Tibial artery (tissue), 4 donors: ENCODE data around the gene NUP210L.
"Not testable (repeated sequence)": the region's sequence is repeated elsewhere in the genome, so short reads cannot be mapped to it uniquely, and the experiment has no call there.

Experiments used
- DNase-seq, 2 donors: peaks; one replicate each; pipeline ENCODE4 v3.0.0-alpha.2; 2019
- H3K27ac ChIP-seq, 2 donors: fragments of 200-600 bp; sonication (generic) in 1 of 2; 1 replicate in 1 of 2; 2 replicates in 1 of 2; pipeline ENCODE4 v1.5.1; 2018 to 2019; ENCODE audit warnings: mild to moderate bottlenecking in 1 of 2
- H3K27me3 ChIP-seq, 2 donors: fragments of 200-600 bp; sonication (generic) in 1 of 2; one replicate each; pipeline versions ENCODE4 v1.5.1 to v1.6.0; 2016 to 2019
- H3K36me3 ChIP-seq, 3 donors: fragments of 200-600 bp; sonication (generic) in 2 of 3; one replicate each; pipeline ENCODE4 v1.5.1; 2016 to 2019; ENCODE audit warnings: mild to moderate bottlenecking in 2 of 3
- H3K4me1 ChIP-seq, 4 donors: fragments of 200-600 bp; sonication (generic) in 2 of 4; 1 replicate in 3 of 4; 2 replicates in 1 of 4; pipeline ENCODE4 v1.5.1; 2016 to 2019
- H3K4me3 ChIP-seq, 2 donors: fragments of 200-600 bp; sonication (generic) in 1 of 2; 1 replicate in 1 of 2; 2 replicates in 1 of 2; pipeline ENCODE4 v1.5.1; 2018 to 2019; ENCODE audit warnings: mild to moderate bottlenecking in 2 of 2
- H3K9me3 ChIP-seq, 3 donors: fragments of 200-600 bp; sonication (generic) in 1 of 3; one replicate each; pipeline ENCODE4 v1.5.1; 2016 to 2019
- intact Hi-C: fragments of 100-400 bp; cut with DNase I; formaldehyde crosslinking; loops from one replicate; pipeline ENCODE4 v1.15.0; 2023; ENCODE audit warnings: low total_unique reads
- TF ChIP-seq, protein P1 (sequence below), 2 experiments: fragments of 200-600 bp in 1 of 2; fragments of 450-650 bp in 1 of 2; IDR thresholded peaks; one replicate each; pipeline ENCODE4 v1.5.1; 2017 to 2019; ENCODE audit warnings: antibody characterized with exemption in 2 of 2, mild to moderate bottlenecking in 1 of 2, moderate library complexity in 1 of 2

Gene NUP210L

DNA sequence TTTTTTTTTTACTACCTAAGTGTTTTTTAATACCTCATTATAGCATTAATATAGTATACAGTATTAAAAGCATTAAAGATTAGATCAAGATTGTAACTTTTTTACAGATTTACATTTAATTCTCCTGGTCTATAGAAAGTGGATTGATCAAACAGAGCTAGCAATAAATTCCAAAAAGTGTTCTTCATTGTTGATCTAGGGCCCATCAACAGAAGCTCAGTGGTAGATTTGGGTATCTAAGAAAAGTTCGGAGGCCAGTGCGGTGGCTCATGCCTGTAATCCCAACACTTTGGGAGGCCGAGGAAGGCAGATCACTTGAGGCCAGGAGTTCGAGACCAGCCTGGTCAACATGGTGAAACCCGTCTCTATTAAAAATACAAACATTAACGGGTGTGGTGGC, 12.5 kb downstream of the NUP210L start:
- H3K36me3 ChIP-seq, result no peaks in the 10 kb centered on the region
- intact Hi-C loops, result no loop called here
- H3K9me3 ChIP-seq, result no peaks in the 10 kb centered on the region
- H3K27ac ChIP-seq, result no peak overlapping the region
- H3K4me1 ChIP-seq, result no peaks in the 10 kb centered on the region
- TF ChIP-seq, protein P1, sequence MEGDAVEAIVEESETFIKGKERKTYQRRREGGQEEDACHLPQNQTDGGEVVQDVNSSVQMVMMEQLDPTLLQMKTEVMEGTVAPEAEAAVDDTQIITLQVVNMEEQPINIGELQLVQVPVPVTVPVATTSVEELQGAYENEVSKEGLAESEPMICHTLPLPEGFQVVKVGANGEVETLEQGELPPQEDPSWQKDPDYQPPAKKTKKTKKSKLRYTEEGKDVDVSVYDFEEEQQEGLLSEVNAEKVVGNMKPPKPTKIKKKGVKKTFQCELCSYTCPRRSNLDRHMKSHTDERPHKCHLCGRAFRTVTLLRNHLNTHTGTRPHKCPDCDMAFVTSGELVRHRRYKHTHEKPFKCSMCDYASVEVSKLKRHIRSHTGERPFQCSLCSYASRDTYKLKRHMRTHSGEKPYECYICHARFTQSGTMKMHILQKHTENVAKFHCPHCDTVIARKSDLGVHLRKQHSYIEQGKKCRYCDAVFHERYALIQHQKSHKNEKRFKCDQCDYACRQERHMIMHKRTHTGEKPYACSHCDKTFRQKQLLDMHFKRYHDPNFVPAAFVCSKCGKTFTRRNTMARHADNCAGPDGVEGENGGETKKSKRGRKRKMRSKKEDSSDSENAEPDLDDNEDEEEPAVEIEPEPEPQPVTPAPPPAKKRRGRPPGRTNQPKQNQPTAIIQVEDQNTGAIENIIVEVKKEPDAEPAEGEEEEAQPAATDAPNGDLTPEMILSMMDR (IDR thresholded peaks at IDR 0.05), result no peak
- no peak for DNase-seq
- no peaks in the 10 kb centered on the region for H3K27me3 ChIP-seq
- H3K4me3 ChIP-seq, result no peak overlapping the region

DNA sequence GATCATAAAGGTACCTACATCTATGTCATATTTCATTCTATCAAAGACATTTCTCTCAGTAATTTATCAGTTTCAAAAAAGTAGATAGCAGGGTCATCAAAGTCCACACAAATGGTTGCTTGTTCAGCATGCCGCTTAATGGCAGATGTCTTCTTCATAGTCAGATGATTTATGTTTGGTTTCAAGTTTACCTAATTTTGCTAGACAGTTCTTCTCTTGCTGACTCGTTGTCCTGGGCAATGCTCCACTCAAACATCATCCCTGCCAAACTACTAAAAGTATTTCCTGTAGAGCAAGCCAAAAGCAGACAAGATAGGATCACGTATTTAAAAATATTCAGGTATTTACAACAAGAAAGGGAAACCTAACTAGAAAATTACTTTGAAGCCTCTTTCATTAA, 13.6 kb downstream of the NUP210L start:
- H3K4me3 ChIP-seq, result no peak overlapping the region
- H3K4me1 ChIP-seq, result no peaks in the 10 kb centered on the region
- H3K36me3 ChIP-seq, result no peaks in the 10 kb centered on the region
- H3K9me3 ChIP-seq, result no peaks in the 10 kb centered on the region
- H3K27ac ChIP-seq, result no peak overlapping the region
- TF ChIP-seq, protein P1 (IDR thresholded peaks at IDR 0.05), result no peak
- intact Hi-C loops, result no loop called here
- no peaks in the 10 kb centered on the region for H3K27me3 ChIP-seq
- no peak for DNase-seq

DNA sequence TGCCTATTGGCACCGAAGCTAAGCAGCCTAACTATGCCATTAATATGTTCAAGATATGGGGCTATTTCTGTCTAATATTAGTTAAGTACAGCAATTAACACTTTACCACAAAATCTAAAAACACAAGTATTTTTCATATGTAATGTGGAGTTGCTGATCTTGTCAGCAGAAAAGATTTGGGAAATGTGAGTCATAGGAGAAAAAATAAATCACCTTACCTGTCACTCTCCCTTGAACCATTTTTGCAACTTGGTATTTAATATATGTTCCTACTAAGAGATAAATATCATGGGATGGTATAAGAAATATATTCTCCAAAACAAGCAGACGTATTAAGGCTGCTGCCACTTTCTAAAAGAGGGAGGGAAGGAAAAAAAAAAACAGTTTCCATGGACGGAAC, 17.0 kb downstream of the NUP210L start:
- Histone ChIP-seq H3K36me3 (no peaks in the 10 kb centered on the region), H3K4me1 (no peaks in the 10 kb centered on the region), H3K4me3 (no peak overlapping the region), H3K27ac (no peak overlapping the region), H3K9me3 (no peaks in the 10 kb centered on the region), H3K27me3 (no peaks in the 10 kb centered on the region)
- DNase-seq, result no peak
- intact Hi-C loops, result no loop called here
- TF ChIP-seq, protein P1 (IDR thresholded peaks at IDR 0.05), result no peak

DNA sequence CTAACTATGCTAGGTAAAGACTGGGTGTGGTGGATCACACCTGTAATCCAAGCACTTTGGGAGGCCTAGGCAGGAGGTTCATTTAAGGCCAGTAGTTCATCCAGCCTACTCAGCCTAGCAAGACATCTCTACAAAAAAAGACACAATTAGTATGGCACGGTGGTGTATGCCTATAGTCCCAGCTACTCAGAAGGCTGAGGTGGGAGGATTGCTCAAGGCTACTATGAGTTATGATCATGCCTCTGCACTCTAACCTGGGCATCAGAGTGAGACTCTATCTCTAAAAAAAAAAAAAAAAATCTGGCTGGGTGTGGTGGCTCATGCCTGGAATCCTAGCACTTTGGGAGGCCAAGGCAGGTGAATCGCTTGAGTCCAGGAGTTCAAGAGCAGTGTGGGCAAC, 21.6 kb downstream of the NUP210L start:
- no peak overlapping the region for H3K27ac ChIP-seq
- no peak for DNase-seq
- no peaks in the 10 kb centered on the region for H3K27me3 ChIP-seq
- TF ChIP-seq, protein P1 (IDR thresholded peaks at IDR 0.05), result no peak
- no peaks in the 10 kb centered on the region for H3K36me3 ChIP-seq
- H3K4me3 ChIP-seq, result no peak overlapping the region
- intact Hi-C loops, result no loop called here
- no peaks in the 10 kb centered on the region for H3K4me1 ChIP-seq
- no peaks in the 10 kb centered on the region for H3K9me3 ChIP-seq

DNA sequence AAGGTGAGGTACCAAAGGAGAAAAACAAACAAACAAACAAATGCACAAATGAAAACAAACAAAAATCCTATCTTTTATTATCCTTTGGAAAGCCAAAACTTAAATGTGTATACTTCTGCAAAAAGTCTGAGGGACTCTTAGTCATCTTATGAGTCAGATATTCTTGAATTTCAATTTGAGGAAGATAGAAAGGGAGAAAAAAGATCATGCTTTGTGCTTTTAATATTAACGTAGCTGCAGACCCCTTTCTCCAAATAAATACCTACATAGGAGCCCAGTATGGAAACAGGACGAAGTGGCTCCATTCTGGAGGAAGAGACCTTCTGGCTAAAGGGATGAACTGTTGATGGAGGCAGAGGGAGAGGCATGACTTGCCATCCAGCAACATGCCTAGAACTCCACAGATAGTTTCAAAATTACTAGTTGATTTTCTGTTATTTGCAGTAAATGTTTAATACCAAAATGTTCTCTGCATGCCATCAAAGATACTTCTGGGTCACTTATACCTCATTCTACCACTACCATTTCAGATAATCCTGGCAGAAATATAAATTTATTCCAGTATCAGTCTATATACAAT, 25.4 kb downstream of the NUP210L start:
- TF ChIP-seq, protein P1 (IDR thresholded peaks at IDR 0.05), result no peak
- no peak overlapping the region for H3K27ac ChIP-seq
- no peak for DNase-seq
- no peak overlapping the region for H3K4me3 ChIP-seq
- no peaks in the 10 kb centered on the region for H3K9me3 ChIP-seq
- H3K4me1 ChIP-seq, result no peaks in the 10 kb centered on the region
- intact Hi-C loops, result no loop called here
- H3K27me3 ChIP-seq, result no peaks in the 10 kb centered on the region
- no peaks in the 10 kb centered on the region for H3K36me3 ChIP-seq

DNA sequence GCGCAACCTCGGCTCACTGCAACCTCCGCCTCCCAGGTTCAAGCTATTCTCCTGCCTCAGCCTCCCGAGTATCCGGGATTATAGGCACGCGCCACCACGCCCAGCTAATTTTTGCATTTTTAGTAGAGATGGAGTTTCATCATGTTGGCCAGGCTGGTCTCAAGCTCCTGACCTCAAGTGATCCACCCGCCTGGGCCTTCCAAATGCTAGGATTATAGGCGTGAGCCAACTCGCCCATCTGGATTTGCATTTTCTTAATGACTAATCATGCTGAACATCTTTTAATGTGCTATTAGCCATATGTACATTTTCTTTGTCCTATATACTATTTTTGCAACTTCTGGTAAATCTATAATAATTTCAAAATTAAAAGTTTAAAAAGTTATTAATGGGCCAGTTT, 31.7 kb downstream of the NUP210L start:
- H3K4me3 ChIP-seq, H3K27me3 ChIP-seq, H3K4me1 ChIP-seq, intact Hi-C loops, H3K36me3 ChIP-seq, H3K9me3 ChIP-seq, H3K27ac ChIP-seq, DNase-seq: not testable (repeated sequence)
